Gastroesophageal sphincter (tissue), 2 donors: ENCODE results near the gene LRRC43.

Source experiments
- EP300 ChIP-seq: sonication (generic); formaldehyde crosslinking; IDR thresholded peaks from one replicate; pipeline ENCODE4 v1.6.1; 2017; ENCODE audit warnings: antibody characterized with exemption, mild to moderate bottlenecking
- POLR2A ChIP-seq, 2 donors: fragments of 450-650 bp; IDR thresholded peaks; one replicate each; pipeline ENCODE4 v1.6.1; 2017; ENCODE audit warnings: antibody characterized with exemption in 2 of 2, mild to moderate bottlenecking in 2 of 2, moderate library complexity in 1 of 2

- TF ChIP-seq POLR2A (IDR thresholded peaks at IDR 0.05), result no peak
- TF ChIP-seq EP300, result no peak
These were observed 20.6 kb downstream of the LRRC43 start, which contains the start of gene B3GNT4 for GRCh38 chr12:122203301-122204166.
